ENCODE measurements around the gene GRIN2A.

GRIN2A gene

GRCh38 chr16:9964426-9964825 is 217.8 kb downstream of the GRIN2A start:
- DNase-seq = no peak
- H3K27me3 Mint-ChIP-seq (ENCODE audit: low read depth, poor library complexity) = peaks cover 11% of the 10 kb centered on the region
- H3K4me1 Mint-ChIP-seq = no peaks in the 10 kb centered on the region
- no peak overlapping the region for H3K27ac Mint-ChIP-seq
- TF ChIP-seq CTCF (IDR thresholded peaks at IDR 0.05) = no peak
- H3K9me3 Mint-ChIP-seq = peaks cover 11% of the 10 kb centered on the region
- H3K4me3 Mint-ChIP-seq = no peak overlapping the region
- H3K36me3 Mint-ChIP-seq (ENCODE audit: low read depth) = no peaks in the 10 kb centered on the region

- peaks cover 17% of the 10 kb centered on the region for H3K4me1 Mint-ChIP-seq
- peaks cover 11% of the 10 kb centered on the region for H3K9me3 Mint-ChIP-seq
- TF ChIP-seq CTCF (IDR thresholded peaks at IDR 0.05) = no peak
- H3K27ac Mint-ChIP-seq = no peak overlapping the region
- no peak overlapping the region for H3K4me3 Mint-ChIP-seq
- no peak for DNase-seq
- H3K27me3 Mint-ChIP-seq (ENCODE audit: low read depth, poor library complexity) = peaks cover 37% of the 10 kb centered on the region
- no peaks in the 10 kb centered on the region for H3K36me3 Mint-ChIP-seq (ENCODE audit: low read depth)
These were observed 224.8 kb downstream of the GRIN2A start for GRCh38 chr16:9957433-9957832.

GRCh38 chr16:9957002-9957401 is 225.2 kb downstream of the GRIN2A start:
- no peak for TF ChIP-seq CTCF (IDR thresholded peaks at IDR 0.05)
- Mint-ChIP-seq H3K4me3 (no peak overlapping the region), H3K4me1 (peaks cover 17% of the 10 kb centered on the region), H3K9me3 (peaks cover 10% of the 10 kb centered on the region), H3K27ac (no peak overlapping the region), H3K27me3 (ENCODE audit: low read depth, poor library complexity) (peaks cover 37% of the 10 kb centered on the region), H3K36me3 (ENCODE audit: low read depth) (no peaks in the 10 kb centered on the region)
- no peak for DNase-seq

- no peak overlapping the region for H3K4me3 Mint-ChIP-seq
- TF ChIP-seq CTCF (IDR thresholded peaks at IDR 0.05) = no peak
- no peak overlapping the region for H3K27ac Mint-ChIP-seq
- peaks cover 17% of the 10 kb centered on the region for H3K4me1 Mint-ChIP-seq
- H3K36me3 Mint-ChIP-seq (ENCODE audit: low read depth) = no peaks in the 10 kb centered on the region
- no peaks in the 10 kb centered on the region for H3K9me3 Mint-ChIP-seq
- DNase-seq = no peak
- peaks cover 41% of the 10 kb centered on the region for H3K27me3 Mint-ChIP-seq (ENCODE audit: low read depth, poor library complexity)
These were observed 226.6 kb downstream of the GRIN2A start for GRCh38 chr16:9955677-9956076.

- DNase-seq = no peak
- Mint-ChIP-seq H3K4me1 (peaks cover 17% of the 10 kb centered on the region), H3K27me3 (ENCODE audit: low read depth, poor library complexity) (peaks cover 37% of the 10 kb centered on the region), H3K36me3 (ENCODE audit: low read depth) (no peaks in the 10 kb centered on the region), H3K9me3 (no peaks in the 10 kb centered on the region), H3K4me3 (no peak overlapping the region), H3K27ac (no peak overlapping the region)
- TF ChIP-seq CTCF (IDR thresholded peaks at IDR 0.05) = no peak
These were observed 228.2 kb downstream of the GRIN2A start for GRCh38 chr16:9953908-9954570.

GRCh38 chr16:9950658-9951057 is 231.6 kb downstream of the GRIN2A start:
- Mint-ChIP-seq H3K9me3 (no peaks in the 10 kb centered on the region), H3K27ac (no peak overlapping the region), H3K36me3 (ENCODE audit: low read depth) (no peaks in the 10 kb centered on the region), H3K4me1 (peaks cover 27% of the 10 kb centered on the region), H3K4me3 (no peak overlapping the region), H3K27me3 (ENCODE audit: low read depth, poor library complexity) (peaks cover 25% of the 10 kb centered on the region)
- no peak for DNase-seq
- no peak for TF ChIP-seq CTCF (IDR thresholded peaks at IDR 0.05)

Data from nephron progenitor cell (in vitro differentiated cells).